Daoy (cell line): ENCODE measurements around the gene DNHD1. TPM values are rescaled to one million over a fixed set of nuclear protein-coding genes. Genes with fewer than 3 reads are reported as not detected.
A peak's percentile ranks its signal among the peaks of the same experiment; 100 is the strongest.

Experiments
- DNase-seq: peaks from one replicate; pipeline ENCODE4 v3.0.0-alpha.2; 2015; ENCODE audit warnings: low read depth
- total RNA-seq: library from RNA; depleted of rRNA; stranded (reverse); fragments of >200 nt; shearing (Covaris generic); gene quantifications from 2 replicates; pipeline ENCODE4 v1.2.3, GENCODE V29; 2014

Gene DNHD1
- total RNA-seq, 1 experiment from 2014 or later: 4.2 TPM

DNA sequence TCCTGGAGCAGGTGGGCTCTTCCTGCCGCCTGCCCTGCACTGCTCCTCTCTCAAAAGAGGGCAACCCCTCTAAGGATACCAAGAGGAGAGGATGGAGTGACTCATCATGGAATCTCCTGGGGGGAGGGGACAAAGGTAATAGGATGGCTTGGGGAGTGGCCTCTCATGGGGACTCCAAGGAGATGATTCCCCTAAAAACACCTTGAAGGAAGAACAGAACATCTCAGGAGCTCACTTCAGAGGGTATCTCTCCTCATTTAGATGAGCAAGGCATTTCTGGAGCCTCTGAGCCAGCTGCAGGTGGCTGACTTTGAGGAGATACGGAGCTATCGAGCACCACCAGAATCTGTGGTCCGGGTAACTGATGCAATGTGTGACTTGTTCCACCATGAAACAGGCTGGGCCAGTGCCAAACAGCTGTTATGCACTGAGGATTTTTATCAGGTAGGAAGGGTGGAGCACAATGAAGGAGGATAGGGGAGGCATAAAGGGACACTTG is 66.1 kb downstream of the DNHD1 start:
- DNase-seq: no peak

DNA sequence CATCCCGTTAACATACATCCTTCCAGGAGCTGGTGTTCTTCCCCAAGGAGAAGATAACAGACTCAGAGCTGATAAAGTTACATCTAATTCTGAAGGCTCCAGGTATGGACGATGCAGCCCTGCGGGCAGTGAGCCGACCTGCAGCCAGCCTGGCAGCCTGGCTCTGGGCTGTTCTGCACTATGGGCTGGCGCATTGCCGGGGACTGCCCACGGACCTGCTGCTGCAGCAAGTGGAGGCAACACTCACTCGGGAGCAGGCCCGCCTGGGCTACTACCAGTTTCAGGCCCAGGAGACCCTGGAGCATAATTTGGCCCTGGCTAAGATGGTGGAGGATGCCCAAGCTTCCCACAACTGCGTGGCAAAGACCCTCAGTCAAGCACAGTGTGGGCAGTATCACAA is 66.6 kb downstream of the DNHD1 start:
- no peak for DNase-seq

DNA sequence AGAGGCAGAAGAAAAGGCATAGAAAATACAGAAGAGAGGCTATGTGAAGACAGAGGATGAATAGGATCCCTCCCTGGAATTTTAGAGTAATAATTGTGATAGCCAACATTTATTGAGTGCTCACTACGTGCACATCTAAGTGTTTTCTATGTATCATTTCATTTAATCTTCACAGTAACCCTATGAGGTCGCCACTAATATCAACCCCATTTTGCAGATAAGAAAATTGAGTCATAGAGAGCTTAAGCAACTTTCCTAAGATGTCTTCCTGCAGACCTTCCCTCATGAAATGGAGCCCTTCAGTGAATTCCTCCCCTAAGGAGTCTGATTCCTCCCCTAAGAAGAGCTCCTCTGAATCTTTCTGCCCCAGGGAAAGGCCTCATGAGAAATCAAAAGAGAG is 68.2 kb downstream of the DNHD1 start:
- no peak for DNase-seq

DNA sequence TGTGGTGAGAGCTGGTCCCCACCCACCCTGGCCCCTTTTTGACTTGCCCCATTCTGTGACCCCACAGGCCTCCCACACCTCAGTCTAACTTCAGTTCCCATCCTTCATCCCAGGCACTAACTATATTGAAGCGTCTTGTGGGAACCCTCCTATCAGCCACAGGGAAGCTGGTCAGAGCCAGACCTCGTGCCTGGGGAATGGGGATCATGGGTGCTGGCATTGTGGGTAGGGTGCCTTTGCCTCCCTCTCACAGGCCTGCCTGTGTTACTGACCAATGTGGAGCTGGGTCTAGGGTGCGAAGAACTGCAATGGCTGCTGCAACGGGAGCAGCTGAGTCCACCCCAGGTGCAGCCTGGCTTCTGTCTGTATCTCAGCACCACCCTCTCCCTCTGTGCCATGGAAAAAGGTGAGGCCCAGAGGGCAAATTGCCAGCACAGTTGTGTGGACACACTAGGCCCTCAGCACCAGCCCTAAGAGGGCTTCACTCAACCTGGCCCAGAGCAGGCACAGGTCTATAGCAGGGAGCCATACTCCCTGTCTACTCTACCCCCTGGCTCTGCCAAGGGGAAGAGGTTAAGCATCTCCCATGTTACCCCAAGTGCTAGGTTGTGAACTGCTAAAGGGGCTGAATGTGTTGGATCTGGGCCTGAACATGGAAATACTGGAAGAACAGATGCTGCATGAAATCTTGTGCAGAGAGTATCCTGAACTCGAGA is 69.1 kb downstream of the DNHD1 start:
- DNase-seq: no peak

DNA sequence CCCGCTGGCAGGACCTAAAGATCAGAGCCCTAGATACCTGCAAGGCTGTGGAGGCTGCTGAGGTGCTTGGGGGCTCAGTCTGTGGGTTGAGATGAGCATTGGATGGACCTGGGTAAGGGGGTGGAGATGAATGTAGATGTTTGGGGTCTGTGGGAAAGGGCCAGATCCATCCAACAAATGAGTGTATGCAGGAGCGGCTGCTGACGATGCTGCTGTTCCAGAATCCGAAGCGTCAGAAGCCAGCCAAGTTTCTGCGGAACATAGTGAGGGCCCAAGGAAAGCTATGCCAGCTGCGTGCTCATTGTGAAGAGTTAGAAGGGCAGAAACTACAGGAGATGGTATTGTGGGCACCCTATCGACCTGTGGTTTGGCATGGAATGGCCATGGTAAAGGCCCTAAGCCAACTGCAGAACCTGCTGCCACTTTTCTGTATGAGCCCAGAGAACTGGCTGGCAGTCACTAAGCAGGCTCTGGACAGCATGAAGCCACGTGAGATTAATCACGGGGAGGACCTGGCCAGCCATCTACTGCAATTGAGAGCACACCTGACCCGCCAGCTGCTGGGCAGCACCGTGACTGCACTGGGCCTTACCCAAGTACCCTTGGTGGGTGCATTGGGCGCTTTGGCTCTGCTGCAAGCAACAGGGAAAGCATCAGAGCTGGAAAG is 69.8 kb downstream of the DNHD1 start:
- no peak for DNase-seq

DNA sequence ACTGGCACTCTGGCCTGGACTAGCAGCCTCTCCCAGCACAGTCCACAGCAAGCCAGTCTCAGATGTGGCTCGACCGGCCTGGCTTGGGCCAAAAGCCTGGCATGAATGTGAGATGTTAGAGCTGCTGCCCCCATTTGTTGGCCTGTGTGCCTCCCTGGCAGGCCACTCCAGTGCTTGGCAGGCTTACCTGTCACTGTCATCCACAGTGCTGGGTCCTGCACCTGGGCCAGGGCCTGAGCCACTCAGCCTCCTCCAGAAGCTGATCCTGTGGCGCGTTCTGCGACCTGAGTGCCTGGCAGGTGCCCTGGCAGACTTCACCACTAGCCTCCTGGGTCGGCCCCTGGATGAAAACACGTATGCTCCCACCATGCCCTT is 70.3 kb downstream of the DNHD1 start:
- DNase-seq: no peak

DNA sequence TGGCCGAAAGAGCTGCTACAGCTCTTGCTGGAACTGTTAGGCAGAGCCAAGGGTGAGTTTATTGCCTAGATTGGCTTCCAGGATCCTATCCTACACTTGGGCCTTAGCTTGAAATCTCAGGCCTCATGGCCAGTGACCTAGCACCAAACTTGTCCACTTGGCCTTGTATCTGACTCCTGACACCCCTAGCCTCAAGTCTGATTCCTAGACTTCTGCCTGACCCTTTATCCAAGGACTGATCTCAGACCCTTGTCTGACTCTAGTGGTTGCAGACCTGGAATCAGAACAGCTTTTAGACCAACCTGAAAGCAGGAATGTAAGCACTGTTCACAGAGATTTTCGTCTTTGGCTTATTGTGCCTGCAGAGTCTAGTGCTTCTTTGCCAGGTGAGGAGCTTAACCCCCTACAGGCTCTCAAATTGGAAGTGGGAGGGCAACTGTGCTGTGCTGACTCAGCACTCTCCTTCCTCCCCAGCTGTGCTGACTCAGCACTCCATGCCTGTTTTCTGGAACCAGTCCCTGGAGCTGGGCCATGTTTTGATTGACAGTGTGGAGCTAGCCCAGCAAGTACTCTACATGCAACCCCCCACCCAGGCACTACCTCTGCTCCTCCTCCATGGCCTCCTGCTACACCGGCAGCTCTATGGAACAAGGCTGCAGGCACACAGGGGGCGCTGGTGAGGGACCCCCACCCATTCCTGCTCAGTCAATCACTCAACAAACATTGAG is 71.3 kb downstream of the DNHD1 start:
- DNase-seq: peak; percentile 39

DNA sequence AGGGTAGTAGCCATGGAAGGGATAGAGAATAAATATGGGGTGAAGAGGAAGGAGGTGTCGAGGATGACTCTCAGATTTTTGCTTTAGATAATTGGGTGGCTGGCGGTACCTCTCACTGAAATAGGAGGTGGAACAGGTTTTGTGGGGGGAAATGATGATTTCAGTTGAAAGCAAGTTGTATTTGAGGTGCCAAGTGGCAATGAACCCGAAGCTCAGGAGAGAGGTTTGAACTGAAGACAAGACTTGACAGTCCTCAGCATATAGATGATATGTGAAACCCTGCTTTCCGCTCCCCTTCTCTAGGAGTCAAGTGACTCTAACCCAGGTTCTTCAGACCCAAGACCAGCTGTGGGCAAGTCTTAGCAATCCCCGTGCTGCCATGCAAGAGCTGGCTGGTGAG is 72.6 kb downstream of the DNHD1 start:
- DNase-seq: no peak

DNA sequence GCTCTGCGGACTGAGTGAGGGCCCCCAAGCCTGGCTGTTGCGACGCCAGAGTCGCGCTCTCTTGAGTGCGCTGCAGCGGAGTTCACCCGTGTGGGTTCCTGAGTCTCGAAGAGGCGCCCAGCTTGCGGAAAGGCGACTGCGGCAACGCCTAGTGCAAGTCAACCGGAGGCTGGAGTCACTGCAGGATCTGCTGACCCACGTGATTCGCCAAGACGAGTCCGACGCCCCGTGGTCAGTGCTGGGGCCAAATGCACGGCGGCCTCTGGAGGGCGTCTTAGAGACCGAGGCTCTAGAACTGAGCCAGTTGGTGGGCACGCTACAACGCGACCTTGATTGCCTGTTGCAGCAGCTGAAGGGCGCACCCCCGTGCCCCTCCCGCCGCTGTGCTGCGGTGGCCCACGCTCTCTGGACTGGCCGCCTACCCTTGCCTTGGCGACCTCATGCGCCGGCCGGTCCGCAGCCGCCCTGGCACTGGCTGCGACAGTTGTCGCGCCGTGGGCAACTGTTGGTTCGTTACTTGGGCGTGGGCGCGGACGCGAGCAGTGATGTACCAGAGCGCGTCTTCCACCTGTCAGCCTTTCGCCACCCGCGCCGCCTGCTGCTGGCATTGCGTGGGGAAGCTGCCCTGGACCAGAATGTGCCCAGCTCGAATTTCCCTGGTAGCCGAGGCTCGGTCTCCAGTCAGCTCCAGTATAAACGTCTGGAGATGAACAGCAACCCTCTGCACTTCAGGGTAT is 73.8 kb downstream of the DNHD1 start:
- DNase-seq: no peak

DNA sequence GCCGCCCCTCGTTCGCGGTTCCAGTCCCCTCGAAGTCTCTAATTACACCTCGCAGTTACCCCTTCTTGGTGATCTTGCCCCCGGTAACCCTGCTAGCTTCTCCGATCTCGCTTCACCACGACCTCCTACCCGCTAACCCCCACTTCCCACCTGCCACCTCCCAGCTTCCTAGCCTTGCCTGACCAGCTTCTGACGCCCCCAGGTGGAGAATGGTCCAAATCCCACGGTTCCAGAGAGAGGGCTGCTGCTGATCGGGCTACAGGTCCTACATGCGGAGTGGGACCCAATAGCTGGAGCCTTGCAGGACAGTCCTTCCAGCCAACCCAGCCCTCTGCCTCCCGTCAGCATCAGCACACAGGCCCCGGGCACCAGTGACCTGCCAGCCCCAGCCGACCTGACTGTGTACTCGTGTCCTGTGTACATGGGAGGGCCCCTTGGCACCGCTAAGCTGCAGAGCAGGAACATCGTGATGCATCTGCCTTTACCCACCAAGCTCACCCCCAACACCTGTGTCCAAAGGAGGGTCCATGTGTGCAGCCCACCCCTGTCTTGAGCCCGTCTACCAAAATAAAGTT is 74.4 kb downstream of the DNHD1 start:
- DNase-seq: no peak

DNA sequence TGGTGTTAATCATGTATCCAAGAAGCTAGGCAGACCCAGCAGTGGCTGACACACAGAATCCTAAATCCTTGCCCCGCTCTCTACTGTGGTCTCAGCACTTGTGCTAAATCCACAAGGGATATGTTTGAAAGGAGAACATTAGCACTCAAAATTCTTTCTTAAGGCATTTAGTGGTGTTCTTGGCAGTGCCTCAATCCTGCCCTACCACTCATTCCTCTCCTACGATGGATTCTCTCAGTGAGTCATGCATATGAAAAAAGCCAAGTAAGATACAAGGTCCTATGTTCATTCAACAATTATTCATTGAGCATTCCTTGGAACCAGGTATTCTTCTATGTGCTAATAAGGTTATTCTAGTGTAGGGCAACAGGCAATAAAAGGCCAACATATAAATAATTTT is 75.1 kb downstream of the DNHD1 start:
- DNase-seq: no peak

DNA sequence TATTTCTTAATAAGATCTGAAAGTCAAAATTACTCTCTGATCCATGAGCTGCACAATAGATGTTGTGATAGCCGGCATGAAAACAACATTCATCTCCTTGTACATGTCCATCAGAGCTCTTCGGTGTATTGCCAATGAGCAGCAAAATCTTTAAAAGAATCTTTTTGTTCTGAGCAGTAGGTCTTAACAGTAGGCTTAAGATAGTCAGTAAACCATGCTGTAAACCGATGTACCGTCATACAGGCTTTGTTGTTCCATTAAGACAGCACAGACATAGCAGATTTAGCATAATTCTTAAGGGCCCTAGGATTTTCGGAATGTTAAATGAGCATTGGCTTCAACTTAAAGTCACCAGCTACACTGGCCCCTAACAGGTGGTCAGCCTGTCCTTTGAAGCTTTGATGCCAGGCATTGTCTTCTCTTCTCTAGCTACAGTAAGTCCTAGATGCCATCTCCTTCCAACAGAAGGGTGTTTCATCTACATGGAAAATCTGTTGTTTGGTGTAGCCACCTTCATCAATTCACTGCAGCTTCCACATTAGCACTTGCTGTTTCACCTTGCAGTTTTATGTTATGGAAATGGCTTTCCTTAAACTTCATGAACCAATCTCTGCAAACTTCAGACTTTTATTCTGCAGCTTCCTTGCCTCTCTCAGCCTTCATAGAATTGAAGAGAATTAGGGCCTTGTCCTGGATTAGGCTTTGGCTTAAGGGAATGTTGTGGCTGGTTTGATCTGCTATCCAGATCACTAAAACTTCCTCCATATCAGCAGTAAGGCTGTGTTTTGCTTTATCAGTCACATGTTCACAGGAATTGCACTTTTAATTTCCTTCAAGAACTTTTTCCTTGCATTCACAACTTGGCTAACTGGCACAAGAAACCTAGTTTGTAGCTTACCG is 78.0 kb downstream of the DNHD1 start:
- no peak for DNase-seq

DNA sequence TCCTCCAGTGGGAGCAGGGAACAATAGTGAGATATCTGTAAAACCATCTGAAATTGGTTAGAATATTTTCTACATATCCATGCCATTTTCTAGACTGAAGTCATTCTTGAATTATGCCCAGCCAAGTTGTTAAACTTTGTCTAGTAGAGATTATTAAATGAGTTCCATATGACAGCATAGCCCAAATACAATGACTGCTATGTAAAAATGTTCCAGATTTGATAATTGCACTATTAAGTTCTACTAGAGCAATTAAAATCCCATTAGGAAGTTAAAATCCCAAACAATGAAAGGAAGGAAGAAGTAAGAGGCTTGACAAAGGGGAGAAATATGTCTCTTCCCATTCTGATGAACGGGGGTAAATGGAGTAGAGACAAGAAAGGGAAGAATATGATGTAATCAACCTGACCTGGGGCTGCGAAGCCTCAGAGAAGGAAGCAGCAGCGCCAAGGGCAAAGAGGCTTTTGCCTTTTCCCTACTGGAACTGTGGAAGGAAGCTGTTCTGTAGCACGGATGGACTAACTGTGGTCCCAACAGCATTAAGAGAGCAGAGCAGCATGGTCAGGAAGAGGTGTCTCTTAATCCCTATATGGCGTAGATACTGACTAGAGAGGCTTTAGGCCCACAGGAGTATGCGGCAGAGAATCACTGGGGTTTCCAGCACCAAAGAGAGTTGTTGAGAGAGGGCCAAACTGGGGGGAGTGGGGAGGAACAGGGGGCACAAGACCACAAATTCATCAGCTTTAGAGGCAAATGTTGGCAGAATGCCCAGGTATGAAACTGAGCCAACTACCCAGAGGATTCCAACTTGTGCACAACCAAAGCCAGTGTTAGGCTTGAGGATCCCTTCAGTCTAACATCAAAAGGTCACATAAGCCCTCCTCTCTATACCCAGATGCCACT is 79.6 kb downstream of the DNHD1 start:
- DNase-seq: peak; percentile 24

DNA sequence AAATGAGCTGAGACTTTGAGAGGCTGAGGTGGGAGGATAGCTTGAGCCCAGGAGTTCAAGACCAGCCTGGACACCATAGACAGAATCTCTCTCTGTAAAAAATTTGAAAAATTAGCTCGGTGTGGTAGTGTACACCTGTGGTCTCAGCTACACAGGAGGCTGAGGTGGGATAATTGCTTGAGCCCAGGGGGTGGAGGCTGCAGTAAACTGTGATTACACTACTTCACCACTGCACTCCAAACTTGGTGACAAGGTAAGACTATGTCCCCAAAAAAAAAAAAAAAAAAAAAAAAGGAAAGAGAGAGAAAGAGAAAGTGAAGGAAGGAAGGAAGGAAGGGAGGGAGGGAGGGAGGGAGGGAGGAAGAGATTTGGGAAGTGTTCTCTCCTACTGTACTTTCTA is 81.1 kb downstream of the DNHD1 start:
- DNase-seq: no peak

DNA sequence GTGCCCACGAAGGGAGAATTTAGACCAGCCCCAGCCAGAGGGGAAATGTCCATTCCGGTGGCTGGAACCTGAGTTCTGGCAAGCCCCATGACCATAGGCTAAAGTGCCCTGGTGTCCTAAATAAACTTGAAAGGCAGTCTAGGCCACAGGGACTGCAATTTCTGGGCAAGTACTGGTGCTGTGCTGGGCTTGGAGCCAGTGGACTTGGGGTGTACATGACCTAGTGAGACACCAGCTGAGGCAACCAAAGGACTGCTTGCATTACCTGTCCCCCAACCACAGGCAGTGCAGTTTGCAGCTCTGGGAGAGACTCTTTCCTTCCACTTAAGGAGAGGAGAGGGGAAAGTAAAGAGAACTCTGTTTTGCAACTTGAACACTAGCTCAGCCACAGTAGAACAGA is 82.6 kb downstream of the DNHD1 start:
- no peak for DNase-seq

DNA sequence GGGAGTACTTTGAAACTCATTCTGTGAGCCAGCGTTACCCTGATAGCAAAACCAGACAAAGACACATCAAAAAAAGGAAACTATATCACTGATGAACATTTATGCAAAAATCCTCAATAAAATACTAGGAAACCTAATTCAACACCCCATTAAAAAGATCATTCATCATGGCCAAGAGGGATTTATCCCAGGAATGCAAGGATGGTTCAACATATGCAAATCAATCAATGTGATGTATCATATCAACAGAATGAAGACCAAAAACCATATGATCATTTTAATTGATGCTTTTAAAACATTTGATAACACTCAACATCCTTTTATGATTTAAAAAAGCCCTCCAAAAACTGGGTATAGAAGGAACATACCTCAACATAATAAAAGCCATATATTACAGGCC is 86.5 kb downstream of the DNHD1 start:
- no peak for DNase-seq

DNA sequence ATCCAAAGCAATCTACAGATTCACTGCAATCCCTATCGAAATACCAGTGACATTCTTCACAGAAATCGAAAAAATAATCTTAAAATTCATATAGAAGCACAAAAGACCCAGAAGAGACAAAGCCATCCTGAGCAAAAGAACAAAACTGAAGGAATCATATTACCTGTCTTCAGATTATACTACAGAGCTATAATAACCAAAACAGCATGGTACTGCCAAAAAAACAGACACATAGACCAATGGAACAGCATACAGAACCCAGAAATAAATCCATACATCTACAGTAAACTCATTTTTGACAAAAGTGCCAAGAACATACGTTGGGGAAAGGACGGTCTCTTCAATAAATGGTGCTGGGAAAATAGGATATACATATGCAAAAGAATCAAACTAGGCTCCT is 87.4 kb downstream of the DNHD1 start:
- no peak for DNase-seq

DNA sequence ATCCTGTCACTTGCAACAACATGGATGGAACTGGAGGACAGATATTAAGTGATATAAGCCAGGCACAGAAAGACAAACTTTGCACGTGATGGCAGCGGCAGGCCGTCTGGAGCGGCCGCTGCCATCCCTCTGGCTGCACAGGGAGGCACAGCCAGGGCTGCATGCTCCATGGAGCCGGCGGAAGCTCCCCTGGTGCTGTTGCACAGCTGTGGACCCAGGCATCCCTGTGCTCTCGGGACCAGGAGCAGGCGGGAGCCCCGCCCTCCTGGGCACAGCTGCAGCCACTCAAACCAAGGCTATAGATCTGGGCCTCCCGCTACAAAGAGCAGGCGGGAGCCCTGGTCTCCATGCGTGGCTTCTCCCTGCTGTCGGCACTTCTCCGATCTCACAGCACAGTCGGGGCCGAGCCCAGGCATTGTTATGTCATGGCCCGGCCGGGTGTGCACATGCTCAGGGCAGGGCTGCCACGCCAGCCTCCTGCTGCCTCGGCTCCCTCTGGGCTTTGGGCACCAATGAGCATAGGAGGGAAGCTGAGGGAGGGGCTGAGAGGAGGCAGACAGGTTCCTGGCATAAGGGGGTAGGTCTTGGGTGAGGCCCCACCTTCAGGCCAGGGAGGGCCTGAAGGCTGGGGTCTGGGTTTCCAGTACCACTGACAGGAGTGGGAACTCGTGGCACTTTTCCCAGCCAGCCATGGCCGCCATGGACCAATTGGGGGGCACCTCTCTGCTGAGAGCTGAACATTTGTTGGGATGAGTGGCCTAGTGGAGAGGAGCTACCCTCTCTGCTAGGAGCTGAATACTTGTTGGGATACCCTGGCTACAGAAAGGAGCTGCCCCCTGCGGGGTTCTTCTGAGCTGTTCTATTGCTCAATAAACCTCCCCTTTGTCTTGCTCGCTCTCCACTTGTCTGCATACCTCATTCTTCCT is 89.6 kb downstream of the DNHD1 start:
- no peak for DNase-seq
